Measurements from ENCODE around the gene ZNF469. TPM values are rescaled to one million over a fixed set of nuclear protein-coding genes. Genes with fewer than 3 reads are reported as not detected.
"Not testable (repeated sequence)": the region's sequence is repeated elsewhere in the genome, so short reads cannot be mapped to it uniquely, and the experiment has no call there.

Gene ZNF469
- total RNA-seq, 1 experiment from 2014 or later: 2.9 TPM

DNA sequence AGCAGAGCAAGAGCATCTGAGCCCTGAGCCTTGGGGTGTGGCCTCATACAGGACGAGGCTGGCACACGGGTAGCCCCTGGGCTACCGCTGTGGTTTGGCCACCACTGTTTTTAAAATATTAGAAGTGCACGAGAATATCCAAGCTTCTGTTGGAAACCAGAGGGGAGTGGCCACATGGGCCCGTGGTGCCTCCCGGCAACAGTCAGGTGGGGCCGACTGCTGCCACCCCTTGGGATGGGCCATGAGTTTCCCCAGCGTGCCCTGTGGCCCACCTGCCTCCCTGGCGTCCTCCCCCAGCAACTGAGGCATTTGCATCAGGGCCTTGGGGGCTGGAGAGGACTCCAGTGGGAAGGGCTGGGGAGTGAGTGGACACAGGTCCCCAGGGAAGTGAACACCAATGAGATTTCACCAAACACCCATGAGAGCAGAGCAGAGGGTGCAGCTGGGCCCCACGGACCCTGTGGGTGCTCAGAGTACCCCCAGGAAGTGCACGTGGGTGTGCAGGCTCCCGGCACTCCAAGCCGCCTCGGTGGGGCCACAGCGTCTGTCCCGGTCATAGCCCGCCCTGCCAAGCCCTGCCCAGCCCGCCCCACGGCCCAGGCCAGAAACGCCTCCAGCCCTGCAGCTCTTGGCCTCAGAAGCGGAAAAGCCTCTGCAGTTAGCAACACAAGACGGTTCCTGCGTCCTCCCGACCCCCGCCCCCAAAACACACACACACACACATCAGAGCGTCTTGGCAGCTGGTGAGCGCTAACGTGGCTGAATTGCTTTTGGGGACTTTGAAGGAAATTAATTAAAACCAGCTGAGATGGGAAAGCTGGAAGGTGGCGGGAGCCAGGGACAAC lies 22.7 kb downstream of the ZNF469 start:
- no peak for DNase-seq (ENCODE audit: extremely low read depth, low read depth)

DNA sequence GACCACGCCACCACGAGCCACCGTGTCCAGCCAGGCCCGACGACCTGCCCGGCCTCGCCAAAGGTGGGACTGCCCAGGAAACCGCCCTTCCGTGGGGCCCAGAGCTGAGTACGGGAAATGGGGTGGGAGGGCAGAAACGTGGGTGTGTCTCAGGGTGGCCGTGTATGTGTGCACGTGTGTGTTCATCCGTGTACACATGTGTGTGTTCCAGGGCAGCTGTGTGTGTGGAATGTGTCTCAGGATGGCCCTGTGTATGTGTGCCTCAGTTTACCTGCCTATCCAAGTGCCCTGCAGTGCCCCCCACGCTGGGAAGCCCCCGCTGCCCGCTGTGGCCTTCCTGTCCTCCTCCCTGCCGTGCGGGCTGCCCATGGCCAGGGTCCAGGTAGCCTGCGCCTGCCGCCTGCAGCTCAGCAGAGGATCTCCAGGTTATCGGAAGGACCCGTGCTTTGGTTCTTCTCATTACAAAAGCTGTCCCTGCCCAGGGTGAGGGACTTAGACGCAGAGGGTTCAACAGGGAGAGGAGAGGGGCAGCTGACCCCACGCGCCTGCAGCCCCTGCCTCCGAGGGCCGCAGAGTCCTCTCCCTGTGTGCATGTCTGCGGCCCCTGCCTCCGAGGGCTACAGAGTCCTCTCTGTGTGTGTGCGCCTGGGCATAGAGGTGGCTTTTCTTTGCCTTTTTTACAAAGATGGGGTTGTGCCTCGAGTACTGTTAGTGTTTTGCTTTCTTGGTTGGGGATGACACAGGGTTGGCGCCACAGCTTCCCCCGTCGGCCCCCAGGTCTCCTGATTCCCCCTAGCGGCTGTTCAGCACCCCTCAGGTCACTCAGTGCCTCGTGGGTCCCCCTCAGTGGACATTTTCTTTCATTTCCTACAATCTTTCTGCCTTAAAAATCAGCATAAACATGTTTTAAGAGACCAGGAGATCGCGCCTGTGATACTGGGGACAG lies 23.6 kb downstream of the ZNF469 start:
- DNase-seq (ENCODE audit: extremely low read depth, low read depth): no peak

DNA sequence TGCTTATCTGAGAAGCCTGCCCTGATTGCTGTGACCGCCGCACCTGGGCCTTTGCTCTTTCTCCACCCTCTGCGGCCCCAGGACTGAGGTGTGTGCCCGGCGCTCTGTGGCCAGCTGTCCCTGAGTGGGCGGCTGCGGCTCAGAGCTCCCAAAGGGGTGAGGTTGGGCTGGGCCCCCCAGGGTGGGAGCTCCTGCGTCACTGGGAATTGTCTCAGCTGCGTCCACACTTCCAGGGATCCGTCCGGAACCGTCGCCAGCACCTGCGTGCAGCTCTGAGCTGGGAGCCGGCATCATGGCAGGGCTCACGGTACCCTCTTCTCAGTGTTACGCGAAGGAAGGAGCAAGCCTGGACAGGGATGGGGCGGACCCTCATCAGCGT lies 24.3 kb downstream of the ZNF469 start:
- DNase-seq (ENCODE audit: extremely low read depth, low read depth): no peak

DNA sequence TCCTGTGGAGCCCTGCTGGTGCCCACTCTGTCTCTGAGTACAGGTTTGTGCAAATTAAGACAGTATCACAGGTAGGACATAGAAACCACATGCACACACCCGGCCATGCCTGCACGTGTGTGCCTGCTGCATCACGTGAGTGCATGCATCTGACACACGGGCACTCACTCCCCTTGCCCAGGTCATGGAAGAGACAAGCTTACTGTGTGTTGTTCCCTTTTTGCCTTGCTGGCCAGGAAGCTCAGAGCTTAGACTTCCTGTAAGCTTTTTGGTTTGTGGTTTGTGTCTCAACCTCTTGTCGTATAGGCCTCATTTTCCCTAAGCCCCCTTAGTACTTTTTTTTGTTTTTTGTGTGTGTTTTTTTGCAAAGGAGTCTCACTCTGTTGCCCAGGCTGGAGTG lies 25.0 kb downstream of the ZNF469 start:
- DNase-seq (ENCODE audit: extremely low read depth, low read depth): no peak

DNA sequence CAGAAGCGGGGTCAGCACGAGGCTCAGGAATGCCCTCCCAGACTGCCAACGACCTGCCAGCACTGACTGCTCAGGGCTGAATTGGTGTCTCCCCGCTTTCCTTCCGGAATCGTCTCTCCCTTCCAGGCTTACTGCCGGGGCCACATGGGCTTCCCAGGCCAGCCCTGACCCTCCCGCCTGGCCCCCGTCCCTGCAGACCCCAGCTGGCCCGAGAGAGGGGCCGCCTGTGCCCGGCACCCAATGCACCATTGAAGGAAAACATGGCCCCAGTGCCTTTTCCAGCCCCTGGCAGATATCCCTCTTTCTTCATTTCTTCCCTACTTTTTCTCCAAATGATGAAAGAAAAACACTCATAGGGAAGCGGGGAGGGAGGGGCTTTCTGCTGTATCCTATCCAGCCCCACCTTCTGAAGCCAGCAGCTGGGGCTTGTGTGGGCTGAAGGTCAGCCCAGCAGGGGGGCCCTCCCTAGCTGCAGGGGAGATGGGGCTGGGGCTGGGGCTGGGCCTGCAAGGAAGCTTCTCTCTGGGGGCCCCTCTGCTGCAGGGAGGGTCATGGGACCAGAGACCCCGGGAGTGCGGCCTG lies 25.9 kb downstream of the ZNF469 start:
- no peak for DNase-seq (ENCODE audit: extremely low read depth, low read depth)

DNA sequence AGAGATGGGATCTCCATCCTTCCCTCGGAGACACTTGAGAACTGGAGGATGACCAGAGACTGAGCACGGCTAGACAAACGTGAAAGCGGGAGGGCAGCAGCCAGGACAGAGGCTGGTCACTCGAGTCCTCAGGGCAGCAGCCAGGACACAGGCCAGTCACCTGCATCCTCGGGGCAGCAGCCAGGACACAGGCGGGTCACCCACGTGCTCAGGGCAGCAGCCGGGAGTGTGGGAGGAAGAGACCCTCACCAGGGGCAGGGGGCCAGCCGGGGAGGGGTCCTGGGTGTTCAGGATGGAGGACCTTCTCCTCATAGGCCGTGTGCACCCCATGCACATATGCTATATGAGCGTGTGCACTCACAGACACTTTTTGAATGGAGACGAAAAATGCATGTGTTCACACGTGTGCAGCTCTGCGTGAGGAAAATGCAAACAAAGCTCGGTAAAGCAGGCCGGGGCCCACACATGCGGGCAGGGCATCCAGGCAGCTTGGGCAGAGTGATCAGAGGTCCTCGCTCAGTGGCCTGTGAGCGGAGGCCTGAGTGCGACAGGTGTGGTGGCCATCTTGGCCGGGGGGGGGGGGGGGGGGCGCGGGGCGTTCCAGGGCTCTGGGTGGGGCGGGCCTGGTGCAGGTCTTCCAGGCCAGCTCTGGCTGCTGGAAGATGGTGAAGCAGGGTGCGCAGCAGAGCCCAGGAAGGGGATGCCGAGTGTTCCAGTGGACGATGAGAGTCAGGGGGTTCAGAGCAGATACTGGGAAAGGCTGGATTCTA lies 26.7 kb downstream of the ZNF469 start:
- no peak for DNase-seq (ENCODE audit: extremely low read depth, low read depth)

DNA sequence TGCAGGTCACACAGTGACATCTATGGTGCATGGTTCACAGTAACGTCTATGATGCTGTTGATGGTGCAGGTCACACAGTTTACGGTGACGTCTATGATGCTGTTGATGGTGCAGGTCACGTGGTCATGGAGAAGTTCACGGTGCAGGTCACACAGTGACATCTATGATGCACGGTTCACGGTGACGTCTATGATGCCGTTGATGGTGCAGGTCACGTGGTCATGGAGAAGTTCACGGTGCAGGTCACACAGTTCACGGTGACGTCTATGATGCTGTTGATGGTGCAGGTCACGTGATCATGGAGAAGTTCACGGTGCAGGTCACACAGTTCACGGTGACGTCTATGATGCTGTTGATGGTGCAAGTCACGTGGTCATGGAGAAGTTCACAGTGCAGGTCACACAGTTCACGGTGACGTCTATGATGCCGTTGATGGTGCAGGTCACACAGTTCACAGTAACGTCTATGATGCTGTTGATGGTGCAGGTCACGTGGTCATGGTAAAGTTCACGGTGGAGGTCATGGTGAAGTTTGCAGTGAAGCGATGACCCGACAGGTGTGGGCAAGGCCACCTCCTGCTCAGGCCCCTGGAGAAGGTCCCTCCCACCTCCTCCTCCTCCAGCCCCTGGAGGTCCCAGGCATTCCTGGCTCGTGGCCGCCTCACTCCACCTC lies 27.7 kb downstream of the ZNF469 start:
- not testable (repeated sequence) for DNase-seq (ENCODE audit: extremely low read depth, low read depth)

DNA sequence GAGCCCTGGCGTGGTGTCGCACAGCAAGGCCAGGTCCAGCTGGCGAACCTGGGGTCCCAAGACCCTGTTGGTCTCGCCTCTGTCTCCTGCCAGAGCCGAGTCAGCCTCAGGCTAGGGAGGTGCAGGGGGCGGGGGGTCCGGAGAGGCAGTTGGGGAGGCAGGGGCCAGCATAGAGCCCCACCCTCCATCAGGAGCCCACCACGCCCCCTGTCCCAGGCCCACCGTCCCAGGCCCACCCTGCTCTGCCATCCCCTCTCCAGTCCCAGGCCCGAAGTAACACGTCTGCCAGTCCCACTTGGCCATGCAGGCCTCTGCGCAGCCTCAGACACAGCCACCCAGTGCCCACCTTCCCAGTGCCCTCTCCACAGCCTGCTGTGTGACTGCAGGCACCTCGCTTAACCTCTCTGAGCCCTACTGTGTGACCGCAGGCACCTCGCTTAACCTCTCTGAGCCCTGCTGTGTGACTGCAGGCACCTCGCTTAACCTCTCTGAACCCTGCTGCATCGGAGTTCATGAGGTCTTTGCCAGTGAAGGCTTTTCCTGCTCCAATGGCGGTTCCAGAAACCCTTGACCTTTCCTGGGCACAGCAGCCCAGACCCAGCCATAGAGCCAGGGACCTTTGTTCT lies 29.3 kb downstream of the ZNF469 start:
- no peak for DNase-seq (ENCODE audit: extremely low read depth, low read depth)

DNA sequence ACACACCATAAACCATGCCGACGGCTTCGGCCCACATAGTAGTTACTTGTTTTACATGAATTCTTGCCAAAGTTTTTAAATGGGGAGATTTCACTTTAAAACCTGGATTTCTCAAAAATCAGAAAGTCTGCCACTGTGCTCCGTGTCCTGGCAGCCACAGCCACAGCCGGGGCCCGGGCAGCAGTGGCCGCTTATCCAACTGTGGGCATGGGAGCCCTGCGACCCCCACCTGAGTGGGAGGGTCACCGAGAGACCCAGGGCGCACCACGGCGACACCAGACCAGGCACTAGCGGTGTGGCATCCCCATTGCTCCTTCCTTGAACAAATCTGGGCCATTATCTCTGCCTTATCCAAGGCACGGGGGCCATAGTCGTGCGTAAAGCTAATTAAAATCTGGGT lies 30.0 kb downstream of the ZNF469 start:
- no peak for DNase-seq (ENCODE audit: extremely low read depth, low read depth)

DNA sequence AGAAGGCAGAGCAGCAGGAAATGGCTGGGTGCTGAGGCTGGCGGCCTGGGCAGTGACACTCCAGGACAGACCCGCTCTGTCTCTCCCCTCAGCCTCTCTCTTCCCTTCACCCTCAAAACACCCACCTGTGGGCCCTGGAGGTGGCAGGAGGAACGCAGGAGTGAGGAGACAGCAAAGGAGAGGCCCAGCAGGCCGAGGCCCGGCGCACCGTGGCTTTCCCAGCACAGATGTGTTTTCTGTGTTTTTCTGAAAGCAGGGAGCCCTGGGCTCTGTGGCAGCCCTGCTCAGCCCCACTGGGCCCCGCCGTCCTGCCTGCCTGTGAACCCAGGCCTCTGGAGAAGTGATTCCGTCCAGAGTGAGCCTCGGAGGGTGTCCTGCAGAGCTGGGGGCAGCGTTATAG lies 30.5 kb downstream of the ZNF469 start:
- no peak for DNase-seq (ENCODE audit: extremely low read depth, low read depth)

DNA sequence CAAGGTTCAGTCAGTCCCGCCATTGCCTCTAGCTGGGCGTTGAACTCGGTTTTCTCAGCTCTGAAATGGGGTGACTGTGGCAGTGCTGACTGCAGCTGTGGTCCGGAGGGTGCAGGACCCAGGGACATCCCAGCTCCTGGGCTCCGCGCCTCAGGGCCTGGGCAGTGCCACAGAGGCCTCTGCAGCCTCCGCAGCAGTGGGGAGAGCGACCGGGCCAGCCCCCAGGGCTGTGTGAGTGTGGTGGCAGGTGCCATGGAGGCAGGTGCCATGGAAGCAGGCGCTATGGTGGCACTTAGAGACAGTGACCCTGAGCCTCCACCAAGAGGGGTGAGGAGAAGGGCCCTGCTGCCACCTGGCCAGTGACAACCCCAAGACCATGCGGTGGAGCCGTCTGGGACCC lies 30.9 kb downstream of the ZNF469 start:
- no peak for DNase-seq (ENCODE audit: extremely low read depth, low read depth)

DNA sequence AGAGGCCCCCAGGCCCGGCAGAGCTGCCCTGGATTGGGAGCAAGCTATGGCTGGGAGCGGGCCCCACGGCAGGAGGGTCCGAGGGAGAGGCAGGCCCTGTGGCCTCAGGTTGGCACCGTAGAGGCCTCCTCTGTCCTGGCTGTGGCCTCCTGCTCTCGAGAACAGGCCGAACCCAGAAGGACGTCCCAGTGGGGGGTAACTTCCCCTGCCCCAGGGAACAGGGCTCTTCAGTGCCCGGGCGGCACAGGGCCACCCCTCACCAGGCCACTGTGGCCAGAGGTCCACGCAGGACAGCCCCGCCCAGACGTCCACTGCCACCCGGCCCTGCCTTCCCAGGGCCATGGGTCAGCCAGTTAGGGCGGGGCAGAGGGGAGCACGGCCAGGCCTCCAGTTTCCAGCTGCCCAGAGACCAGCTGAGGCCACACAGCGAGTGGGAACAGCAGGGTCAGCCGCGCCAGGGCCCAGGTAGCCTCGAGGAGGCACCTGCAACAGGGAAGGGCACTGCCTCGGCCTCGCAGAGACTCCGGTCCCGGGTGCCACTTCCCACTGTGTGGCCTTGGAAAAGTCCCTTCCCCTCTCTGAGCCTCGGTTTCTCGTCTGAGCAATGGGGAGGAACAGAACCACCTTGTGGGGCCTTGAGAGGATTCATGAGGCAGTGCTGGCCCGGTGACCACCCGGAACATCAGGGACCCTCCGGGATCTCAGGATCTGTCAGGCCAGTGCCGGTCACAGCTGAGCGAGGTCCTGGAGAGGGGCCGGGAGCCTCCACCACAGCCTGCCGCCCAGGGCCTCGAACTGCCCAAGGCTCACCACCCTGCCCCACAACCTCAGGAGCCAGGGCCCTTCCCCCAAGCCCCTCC lies 32.0 kb downstream of the ZNF469 start:
- no peak for DNase-seq (ENCODE audit: extremely low read depth, low read depth)

DNA sequence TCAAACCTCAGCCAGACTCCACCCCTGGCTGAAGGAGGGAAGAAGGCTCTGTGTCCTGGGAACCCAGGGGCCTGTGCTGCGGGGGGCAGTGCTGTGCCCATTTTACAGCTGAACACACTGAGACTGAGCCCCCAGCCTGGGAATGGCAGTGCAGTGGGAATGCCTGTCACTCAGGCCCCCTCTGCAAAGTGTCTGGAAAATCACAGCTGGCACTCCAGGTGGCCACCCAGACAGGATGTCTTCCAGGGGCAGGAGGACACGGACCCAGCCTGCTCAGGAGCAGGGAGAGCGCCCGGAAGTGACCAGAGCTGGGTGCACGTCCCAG lies 32.6 kb downstream of the ZNF469 start:
- DNase-seq (ENCODE audit: extremely low read depth, low read depth): no peak

DNA sequence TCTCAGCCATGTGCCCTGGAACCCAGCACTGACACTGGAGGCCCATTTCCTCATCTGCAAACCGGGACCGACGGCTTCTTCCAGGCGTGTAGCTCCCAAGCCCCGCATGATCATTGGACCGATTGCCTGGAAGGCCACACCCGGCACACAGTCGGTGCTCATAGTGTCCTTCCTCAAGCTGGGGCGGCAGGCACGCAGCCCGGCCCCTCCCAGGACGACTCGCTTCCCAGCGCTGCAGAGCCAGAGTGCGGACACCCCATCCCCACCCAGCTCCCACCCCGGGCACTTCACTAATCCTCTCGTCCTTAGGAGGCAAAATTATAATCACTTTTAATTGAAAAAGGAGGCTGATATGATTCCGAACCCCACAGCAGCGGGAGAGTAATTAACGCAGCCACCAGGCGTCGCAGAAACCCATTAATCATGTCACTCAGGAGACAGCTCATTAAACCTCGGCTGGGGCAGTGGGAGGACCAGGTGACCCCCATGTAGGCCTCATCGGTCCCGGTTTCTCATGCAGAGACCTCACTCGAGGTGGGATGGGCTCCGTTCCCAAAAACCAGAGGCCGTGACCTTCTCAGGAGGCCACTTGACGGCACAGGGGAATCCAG lies 33.1 kb downstream of the ZNF469 start:
- no peak for DNase-seq (ENCODE audit: extremely low read depth, low read depth)

DNA sequence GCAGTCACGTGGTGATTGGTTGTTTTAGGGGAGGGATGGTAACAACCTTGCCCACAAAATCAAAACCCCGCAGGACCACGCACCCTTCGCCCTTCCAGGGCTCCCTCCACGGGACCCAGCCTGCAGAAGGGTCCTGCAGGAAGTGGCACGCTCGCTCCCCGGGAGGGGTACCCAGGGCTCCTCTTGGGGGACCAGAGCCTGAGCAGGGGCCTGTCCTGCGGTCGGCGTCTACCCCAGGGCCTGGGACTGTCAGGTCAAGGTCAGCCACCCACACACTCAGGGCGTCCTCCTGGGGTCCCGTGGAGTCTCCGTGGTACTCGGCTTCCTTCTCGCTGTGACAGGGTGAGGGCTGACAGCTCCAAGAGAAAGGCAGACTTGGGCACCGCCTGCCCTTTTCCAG lies 33.9 kb downstream of the ZNF469 start:
- no peak for DNase-seq (ENCODE audit: extremely low read depth, low read depth)

DNA sequence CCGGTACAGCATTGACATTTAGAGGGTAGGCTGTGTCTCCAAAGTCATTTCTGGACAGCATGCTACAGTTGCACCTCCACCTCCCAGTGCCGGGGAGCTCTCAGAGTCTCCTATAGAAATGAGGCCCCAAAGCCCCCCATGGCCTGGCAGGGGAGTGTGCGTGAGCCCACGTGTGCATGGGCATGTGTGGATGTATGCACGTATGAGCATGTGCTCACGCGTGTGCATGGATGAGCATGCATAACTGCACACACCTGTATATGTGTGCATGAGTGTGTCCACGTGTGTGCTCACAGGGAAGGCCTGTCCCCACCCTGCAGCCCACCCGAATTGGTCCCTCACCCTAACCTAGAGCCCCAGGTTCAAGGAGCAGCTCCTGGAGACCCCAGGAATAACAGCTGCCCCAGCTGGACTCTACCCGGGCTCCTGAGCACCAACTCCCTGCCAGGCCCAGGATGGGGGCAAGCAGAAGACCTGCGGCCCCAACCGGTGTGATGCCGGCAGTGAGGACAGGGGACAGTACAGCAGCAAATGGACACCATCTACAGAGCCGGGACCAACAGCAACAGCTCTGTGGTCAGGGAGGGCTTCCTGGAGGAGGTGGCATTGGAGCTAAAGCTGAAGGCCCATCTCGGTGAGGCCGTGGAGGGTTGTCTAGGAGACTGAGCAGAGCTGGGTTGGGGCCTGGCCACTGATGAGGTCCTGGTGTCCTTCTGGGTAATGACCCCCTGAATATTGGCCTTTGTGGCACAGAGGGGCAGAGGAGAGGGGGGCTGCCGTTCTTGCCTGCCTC lies 35.1 kb downstream of the ZNF469 start:
- DNase-seq (ENCODE audit: extremely low read depth, low read depth): no peak

DNA sequence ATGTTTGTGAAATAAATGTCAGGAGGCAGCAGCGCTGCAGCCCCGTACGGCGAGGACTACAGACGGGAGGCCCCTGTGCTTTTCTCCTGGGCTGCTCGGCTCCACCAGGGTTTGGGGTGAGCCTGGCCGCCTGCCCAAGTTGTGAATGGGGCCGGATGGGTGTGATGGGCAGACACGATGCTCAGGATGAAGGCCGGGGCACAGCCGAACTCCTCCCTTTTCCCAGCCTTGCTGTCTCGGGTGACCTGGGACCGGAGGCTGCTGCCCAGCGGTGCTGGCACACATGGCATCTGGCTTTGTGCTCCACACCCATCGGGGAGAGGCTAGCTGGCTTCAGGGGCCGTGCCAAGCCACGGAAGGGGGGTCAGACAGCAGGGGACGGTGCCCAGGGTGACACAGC lies 36.1 kb downstream of the ZNF469 start:
- no peak for DNase-seq (ENCODE audit: extremely low read depth, low read depth)

DNA sequence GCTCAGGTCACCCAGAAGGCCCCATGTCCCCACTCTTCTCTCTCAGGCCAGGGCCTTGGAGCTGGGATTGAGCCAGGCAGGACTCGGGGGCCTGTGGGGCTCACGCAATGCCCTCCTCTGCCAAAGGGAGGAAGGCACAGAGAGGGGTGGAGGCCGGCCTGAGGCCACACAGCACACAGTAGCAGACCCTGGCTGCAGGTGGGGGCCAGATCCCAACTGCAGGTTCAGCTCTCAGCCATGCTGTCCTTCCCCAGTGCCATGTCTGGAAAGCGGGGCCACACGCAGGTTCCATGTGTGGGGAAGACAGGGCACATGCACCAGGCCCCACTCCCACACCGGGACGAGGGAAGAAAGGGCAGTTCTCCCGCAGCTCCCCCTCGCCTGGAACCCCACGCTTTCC lies 37.0 kb downstream of the ZNF469 start:
- DNase-seq (ENCODE audit: extremely low read depth, low read depth): no peak
